Mucosa of descending colon (tissue), 3 donors: ENCODE measurements around the gene TNRC6C. TPM values are rescaled to one million over a fixed set of nuclear protein-coding genes. Genes with fewer than 3 reads are reported as not detected.

Source experiments
- ATAC-seq: fragments of 200-7000 bp; cut with Tn5 transposase; one replicate; pipeline ENCODE4 v1.9.1; 2020; ENCODE audit warnings: mild to moderate bottlenecking, moderate library complexity
- DNase-seq, 3 donors: peaks; one replicate each; pipeline ENCODE4 v3.0.0-alpha.2; 2020
- H3K36me3 ChIP-seq: fragments of 200-600 bp; one replicate; pipeline ENCODE4 v1.8.0; 2021; ENCODE audit warnings: low read depth, mild to moderate bottlenecking
- H3K4me1 ChIP-seq: fragments of 200-600 bp; one replicate; pipeline ENCODE4 v1.8.0; 2021; ENCODE audit warnings: low read depth, mild to moderate bottlenecking
- H3K4me3 ChIP-seq: fragments of 200-600 bp; one replicate; pipeline ENCODE4 v1.8.0; 2021; ENCODE audit warnings: mild to moderate bottlenecking
- H3K9me3 ChIP-seq: fragments of 200-600 bp; one replicate; pipeline ENCODE4 v1.8.0; 2021; ENCODE audit warnings: mild to moderate bottlenecking
- intact Hi-C, 2 donors: fragments of 100-400 bp; cut with DNase I in 1 of 2; cut with micrococcal nuclease in 1 of 2; formaldehyde crosslinking; loops; one replicate each; pipeline versions ENCODE4 v1.11.0 to v1.11.1; 2022; cut with DNase I, micrococcal nuclease
- total RNA-seq, 3 donors: library from RNA; stranded (reverse); fragmentation: NEBNext Ultra II Directional in 2 of 3; extraction: Animal tissue kit (Norgen Biotek cat#: 25700) in 2 of 3; gene quantifications; one replicate each; pipeline versions ENCODE4 v1.2.1 to v1.2.4, GENCODE V29; 2021 to 2023
- TF ChIP-seq, protein P1 (sequence below): fragments of 200-600 bp; IDR thresholded peaks from one replicate; pipeline ENCODE4 v1.8.0; 2022; ENCODE audit warnings: antibody characterized with exemption, mild to moderate bottlenecking
- donor health status: DM: no; HTN: no; CAD: no; lungs with moderate emphysema.
- donor health status: DM: no; HTN: no; CAD: no.
- donor health status: DM: no; HTN: yes; CAD: no.

Gene TNRC6C
- total RNA-seq, 3 donors from 2014 or later = 13.7 to 32.6 (median 20.7) TPM

DNA sequence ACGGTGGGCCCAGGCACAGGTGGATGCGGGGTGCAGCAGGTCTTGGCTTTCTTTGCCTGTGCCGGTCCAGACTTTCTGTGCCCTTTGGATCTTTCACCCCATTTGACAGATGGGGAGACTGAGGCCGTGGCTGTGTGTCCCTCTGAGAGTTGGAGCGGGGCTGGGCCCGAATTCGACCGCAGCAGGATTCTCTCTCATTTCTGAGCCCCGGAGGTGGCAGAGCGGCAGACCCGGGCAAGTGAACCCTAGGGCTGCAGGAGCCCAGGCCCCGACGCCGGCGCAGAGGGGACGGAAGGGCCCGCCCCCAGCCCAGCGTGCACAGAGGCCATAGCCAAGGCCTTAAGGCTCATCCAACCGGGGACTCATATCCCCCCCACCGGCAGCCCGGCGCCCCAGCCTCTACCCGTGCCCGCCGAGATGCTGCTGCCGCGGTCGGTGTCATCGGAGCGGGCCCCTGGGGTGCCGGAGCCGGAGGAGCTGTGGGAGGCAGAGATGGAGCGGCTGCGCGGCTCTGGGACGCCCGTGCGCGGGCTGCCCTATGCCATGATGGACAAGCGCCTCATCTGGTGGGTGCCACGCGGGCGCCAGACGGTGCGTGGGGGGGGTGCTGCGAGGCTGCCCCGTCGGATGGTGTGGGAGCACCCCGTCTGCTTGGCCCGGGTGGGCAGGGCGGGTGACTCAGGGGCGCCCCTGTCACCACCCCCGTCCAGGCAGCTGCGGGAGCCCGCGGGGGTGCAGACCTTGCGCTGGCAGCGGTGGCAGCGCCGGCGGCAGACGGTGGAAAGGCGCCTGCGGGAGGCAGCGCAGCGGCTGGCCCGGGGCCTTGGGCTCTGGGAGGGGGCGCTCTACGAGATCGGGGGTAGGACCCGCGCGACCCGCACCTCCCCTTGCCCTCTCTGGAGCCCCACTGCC lies 172.9 kb downstream of the TNRC6C start:
- H3K4me3 ChIP-seq = peak overlapping the region; percentile 11

DNA sequence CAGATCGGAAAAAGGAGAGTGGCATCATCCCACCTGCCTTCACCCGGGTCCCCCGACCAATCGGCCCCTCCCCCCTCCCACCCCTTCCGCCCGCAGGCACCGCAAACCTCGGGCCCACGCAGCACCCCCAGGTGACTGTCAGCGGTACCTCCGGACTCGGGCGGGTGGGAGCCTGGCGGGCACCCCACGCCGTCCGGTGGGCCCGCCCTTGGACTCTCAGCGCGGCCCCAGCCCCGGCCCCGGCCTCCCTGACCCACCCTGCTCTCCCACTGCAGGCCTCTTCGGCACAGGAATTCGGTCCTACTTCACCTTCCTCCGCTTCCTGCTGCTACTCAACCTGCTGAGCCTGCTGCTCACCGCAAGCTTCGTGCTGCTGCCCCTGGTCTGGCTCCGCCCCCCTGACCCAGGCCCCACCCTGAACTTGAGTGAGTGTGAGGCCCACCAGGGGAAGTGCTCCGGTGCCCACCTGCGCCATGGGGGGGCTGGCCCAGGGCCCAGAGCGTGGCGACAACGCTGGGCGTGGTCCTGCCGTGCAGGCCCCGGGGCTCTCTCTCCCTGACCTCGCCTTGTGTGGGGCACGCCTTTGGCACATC lies 173.7 kb downstream of the TNRC6C start:
- intact Hi-C loops = no loop called here
- Histone ChIP-seq H3K4me3 (no peak overlapping the region), H3K4me1 (peaks cover 39% of the 10 kb centered on the region), H3K9me3 (no peaks in the 10 kb centered on the region), H3K36me3 (no peaks in the 10 kb centered on the region)
- TF ChIP-seq, protein P1, sequence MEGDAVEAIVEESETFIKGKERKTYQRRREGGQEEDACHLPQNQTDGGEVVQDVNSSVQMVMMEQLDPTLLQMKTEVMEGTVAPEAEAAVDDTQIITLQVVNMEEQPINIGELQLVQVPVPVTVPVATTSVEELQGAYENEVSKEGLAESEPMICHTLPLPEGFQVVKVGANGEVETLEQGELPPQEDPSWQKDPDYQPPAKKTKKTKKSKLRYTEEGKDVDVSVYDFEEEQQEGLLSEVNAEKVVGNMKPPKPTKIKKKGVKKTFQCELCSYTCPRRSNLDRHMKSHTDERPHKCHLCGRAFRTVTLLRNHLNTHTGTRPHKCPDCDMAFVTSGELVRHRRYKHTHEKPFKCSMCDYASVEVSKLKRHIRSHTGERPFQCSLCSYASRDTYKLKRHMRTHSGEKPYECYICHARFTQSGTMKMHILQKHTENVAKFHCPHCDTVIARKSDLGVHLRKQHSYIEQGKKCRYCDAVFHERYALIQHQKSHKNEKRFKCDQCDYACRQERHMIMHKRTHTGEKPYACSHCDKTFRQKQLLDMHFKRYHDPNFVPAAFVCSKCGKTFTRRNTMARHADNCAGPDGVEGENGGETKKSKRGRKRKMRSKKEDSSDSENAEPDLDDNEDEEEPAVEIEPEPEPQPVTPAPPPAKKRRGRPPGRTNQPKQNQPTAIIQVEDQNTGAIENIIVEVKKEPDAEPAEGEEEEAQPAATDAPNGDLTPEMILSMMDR = no peak
- peak; percentile 67 to 94 (median 82) for DNase-seq
- ATAC-seq = peak; percentile 36

More for the DNA sequence above, 172.9 kb downstream of the TNRC6C start:
- Histone ChIP-seq H3K36me3 (no peaks in the 10 kb centered on the region), H3K4me1 (peaks cover 42% of the 10 kb centered on the region), H3K9me3 (no peaks in the 10 kb centered on the region)
- ATAC-seq (no peak), DNase-seq (peak in 2 of 3 donors; percentile 63 to 71)
- intact Hi-C loops = no loop called here
- TF ChIP-seq, protein P1 = no peak

DNA sequence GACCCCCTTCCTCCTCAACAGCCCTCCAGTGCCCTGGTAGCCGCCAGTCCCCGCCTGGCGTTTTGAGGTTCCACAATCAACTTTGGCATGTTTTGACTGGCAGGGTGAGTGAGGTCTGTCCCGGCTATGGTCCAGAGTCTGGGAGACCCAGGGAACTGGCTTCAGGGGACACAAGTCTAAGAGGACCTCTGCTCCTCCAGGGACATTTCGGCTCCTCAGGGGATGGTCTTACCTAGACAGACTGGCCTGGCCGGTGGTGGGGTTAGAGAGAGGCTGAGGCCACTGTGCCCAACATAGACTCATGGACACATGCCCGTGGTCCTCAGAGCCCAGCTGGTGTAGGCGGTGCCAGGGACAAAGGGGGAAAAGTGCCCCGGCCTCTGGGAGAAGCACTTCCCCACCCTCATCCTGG lies 174.3 kb downstream of the TNRC6C start:
- TF ChIP-seq, protein P1 = no peak
- intact Hi-C loops = no loop called here

DNA sequence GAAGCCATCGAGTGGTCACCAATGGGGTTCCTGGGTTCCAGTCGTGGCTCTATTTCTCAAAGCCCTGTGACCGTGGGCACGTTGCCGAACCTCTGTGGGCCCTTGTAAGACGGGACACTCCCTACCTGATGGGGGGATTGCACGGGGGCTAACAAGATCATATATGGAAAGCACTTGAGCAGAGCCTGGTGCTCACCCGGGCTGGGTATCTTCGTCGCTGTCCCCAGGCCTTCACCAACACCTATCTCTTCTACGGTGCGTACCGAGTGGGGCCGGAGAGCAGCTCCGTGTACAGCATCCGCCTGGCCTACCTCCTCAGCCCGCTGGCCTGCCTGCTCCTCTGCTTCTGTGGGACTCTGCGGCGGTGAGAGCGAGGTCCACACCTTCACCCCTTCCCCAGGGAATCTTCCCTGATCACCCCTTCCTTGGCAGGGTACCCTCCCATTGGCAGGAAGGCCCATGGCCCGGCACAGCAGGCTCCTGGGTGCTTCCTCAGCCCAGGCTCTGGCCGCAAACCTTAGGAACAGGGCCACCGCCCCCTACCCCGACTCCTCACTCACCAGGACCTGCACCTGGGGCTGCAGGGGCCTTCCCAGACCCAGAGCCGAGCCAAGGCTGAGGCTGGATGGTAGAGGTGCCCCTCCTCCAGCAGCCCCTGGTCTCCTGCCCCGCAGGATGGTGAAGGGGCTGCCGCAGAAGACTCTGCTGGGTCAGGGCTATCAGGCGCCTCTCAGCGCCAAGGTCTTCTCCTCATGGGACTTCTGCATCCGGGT lies 174.9 kb downstream of the TNRC6C start:
- Histone ChIP-seq H3K4me1 (peaks cover 40% of the 10 kb centered on the region), H3K36me3 (no peaks in the 10 kb centered on the region), H3K9me3 (no peaks in the 10 kb centered on the region), H3K4me3 (no peak overlapping the region)
- TF ChIP-seq, protein P1 = no peak
- no peak for DNase-seq
- no peak for ATAC-seq
- intact Hi-C loops = no loop called here

More for the DNA sequence above, 174.3 kb downstream of the TNRC6C start:
- no peak for ATAC-seq
- H3K4me3 ChIP-seq = no peak overlapping the region
- no peaks in the 10 kb centered on the region for H3K9me3 ChIP-seq
- no peaks in the 10 kb centered on the region for H3K36me3 ChIP-seq
- peaks cover 40% of the 10 kb centered on the region for H3K4me1 ChIP-seq
- no peak for DNase-seq
